Activated CD4-positive, alpha-beta T cell treated with anti-CD3 and anti-CD28 coated beads, Interleukin-2, amount 50 U/mL, for 16 hours (primary cell): Measurements from ENCODE around the gene HSBP1L1.
A peak's percentile ranks its signal among the peaks of the same experiment; 100 is the strongest.

ENCODE experiments used
- DNase-seq: peaks from one replicate; pipeline ENCODE4 v3.0.0-alpha.2; 2020

HSBP1L1 gene

DNA sequence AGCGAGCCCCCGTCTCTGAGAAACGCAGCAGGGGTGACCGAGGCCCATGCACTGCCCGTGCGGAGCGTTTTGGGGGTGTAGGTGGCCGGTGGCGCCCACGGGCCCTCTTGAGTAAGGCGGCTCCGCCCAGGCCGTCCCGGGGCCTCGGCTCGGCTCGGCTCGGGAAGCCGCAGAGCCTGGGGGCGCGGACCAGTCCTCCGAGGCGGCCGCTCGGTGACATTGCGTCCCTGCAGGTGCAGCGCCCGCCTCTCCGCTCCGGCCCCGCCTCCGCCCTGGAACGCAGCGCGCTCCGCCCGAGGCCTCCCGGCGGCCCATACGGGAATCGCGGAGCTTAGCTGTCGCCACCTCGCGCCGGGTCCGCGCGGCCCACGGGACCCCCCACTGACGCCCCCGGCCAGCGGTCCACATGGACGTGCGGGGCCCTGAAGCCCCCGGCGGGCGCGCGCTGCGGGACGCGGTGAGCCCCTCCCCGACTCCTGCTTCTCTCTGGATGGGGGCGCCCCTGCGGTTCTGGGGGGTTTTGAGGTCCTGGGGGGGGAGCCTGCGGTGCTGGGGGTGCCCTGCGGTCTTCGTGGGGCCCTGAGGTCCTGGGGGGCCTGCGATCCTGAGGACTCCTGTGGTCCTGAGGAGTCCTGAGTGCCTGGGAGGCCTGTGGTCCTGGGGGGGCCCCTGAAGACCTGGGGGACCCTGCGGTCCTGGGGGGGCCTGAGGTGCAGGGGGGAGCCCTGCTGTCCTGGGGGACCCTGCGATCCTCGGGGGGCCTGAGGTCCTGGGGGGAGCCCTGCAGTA, at the start of gene HSBP1L1:
Gene HSBP1L1, plus strand, starts transcription at position 314 of the 789 bp plus-strand sequence. Its CDS starts 93 bp downstream, at position 407.
- DNase-seq, result peak; percentile 52

DNA sequence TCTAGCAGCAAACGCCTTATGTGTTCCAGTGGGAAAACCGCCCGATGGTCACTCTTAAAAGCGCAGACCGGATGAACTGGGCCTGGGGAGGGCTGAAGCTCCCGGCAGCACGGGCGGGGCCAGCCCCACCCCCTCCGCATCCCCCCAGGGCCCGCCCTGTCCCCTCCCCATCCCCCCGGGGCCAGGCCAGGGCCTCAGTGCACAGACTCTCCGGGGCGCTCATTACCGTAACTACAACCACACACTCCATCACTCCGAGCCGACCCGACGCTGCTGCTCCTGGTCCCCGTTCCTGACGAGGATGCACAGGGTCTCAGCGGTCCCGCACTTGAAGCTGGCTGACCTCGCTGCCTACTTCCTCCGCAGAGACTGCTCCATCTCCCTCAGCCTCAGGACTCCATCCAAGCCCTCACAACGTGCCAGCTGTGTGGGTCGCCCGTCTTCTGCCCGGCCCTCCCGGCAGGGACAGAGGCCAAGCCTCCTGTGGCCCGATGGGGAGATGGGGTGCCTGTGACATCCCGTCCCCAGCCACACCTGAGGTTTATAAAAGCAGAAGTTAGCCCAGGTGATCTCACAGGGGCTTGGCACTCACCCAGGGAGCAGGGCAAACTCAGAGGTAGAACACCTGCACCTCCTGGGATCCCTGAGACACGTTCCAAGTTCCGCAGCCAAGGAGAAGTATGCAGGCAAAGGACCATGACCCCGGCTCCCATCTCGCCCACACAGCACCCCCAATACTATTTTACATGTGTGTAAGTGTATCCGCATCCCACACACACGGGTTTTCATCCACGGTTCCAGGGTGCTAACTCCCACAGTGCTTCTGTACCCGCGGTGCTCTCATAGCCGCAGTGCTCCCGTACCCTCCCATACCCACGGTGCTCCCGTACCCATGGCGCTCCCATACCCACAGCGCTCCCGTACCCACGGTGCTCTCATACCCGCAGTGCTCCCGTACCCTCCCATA, 49.0 kb upstream of the HSBP1L1 start:
- no peak for DNase-seq

DNA sequence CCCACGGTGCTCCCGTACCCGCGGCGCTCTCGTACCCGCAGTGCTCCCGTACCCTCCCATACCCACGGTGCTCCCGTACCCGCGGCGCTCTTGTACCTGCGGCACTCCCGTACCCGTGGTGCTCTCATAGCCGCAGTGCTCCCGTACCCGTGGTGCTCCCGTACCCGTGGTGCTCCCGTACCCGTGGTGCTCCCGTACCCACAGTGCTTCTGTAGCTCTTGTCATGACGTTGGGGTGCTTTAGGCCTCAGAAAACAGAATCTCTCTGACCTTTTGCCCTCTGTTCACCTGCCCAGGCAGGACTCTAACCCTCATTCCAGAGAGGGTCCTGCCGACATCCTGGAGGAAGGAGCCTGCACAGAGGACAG, 48.3 kb upstream of the HSBP1L1 start:
- DNase-seq, result no peak

DNA sequence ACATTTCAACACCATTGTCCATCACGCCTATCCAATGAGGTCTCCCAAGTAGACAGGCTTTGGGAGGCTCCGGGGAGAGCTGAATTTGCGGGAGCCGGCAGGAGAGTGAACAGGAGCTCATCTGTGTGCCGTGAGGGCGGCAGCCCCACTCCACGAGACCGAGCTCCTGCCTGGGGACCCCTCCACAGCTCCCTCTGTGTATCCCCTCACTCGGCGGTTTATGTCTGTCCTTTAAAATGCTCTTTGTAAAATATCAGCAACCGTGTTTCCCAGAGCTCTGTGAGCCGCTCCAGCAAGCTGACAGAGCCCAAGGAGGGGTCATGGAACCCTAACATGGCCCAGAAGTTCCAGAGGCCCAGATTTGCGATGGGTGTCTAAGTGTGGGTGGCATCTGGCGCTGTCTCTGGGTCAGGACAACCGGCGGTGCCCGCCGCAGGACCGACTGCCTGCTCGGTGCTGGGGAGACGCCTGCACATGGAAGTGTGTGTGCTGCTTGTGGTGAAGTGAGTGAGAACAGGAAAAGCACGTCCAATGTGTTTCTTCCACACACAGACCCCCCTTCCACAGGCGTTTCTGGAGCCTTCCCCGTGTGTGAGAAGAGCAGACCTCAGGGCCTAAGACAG, 47.8 kb upstream of the HSBP1L1 start:
- DNase-seq, result no peak

DNA sequence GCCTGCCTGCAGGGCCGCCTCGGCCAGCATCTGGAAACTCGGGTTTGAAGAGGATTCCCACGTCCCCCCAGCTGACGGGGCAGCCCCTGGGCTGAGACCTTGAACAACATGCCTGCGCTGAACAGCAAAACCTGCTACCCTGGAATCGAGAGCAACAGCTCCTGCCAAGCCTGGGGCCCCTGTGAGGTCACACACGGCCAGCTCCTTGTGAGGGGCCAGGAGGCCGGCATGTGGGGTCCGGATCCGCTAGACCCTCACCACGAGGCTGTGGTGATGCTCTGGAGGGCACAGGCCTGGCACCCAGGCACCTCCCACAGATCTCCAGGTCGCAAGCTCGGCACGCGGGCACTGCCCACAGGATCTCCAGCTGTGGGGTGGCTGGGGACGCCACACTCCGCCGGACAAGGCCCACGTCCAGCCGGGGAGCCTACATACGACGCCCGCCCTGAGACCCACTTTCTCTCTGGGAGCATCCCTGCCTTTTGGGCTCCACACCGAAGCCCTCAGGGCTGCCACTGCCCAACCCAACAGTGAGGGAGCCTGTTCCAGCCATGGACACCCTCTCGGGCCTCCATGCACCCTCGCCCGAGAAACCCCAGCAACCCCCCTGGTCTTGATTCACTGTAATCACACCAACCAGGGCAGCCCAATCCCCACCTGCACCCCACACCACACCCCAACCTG, 47.1 kb upstream of the HSBP1L1 start:
- no peak for DNase-seq

DNA sequence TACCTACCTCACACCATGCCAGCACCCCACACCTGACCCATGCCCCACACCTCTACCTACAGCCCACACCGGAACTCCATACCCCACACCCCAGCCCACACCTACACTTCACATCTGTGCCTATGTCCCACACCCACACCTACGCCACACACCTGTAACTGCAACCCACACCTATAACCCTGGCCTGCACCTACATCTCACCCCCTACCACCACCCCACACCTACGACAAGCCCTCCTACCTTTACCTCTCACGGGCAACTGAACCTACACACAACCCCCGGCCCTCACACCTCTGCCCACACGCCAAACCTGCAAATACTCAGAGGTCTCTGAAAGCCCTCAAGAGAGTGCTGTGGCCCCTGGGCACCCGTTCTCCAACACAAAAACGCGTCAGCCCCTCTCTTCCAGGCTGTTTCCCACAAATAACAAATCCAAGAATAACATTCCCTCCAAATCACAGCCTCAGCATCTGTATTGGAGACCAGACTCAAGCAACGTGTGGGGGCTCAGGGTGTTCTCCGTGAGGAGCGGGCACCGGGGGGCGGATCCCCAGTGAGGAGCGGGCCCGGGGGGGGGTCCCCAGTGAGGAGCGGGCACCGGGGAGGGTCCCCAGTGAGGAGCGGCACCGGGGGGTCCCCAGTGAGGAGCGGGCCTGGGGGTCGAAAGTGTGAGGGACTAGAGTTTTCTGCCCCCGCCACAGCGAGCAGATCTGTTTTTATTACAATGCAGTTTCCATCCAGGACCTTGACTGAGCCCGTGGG, 46.4 kb upstream of the HSBP1L1 start:
- DNase-seq, result no peak

DNA sequence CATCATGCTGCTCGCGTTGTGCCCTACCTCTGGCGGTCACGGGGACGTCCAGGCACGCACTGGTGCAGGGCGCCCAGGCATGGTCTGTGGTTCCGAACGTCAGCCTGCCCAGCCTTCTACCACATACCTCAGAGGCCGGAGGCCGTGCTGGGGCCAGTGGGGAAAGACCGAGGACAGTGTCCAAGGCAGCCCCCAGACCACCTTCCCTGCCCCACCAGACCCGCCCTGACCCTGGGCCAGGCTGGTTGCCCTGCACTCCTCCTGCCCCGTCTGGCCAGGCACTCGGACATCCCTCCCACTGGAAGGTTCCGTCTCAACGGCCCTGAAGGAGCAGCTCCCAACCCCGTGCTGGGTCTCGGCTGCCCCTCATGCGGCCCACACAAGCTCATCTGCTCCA, 45.8 kb upstream of the HSBP1L1 start:
- no peak for DNase-seq

DNA sequence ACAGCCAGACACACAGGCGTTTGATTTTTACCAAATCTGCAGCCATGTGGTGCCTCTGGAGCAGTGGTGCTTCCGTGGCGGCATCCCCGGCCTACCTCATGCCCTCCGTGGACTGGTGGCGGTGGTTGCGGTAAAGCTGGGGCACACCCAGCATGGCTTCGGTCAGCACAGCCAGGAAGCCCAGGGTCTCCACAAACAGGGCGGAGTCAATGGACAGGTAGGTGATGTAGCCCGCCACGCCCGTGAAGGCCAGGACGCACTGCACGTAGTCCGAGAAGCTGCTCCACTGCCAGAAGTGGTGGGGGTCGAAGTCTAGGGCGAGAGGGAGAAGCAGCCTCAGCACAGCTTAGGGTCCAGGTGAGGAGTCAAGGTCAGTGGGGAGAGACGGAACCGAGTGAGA, 45.4 kb upstream of the HSBP1L1 start:
- no peak for DNase-seq

DNA sequence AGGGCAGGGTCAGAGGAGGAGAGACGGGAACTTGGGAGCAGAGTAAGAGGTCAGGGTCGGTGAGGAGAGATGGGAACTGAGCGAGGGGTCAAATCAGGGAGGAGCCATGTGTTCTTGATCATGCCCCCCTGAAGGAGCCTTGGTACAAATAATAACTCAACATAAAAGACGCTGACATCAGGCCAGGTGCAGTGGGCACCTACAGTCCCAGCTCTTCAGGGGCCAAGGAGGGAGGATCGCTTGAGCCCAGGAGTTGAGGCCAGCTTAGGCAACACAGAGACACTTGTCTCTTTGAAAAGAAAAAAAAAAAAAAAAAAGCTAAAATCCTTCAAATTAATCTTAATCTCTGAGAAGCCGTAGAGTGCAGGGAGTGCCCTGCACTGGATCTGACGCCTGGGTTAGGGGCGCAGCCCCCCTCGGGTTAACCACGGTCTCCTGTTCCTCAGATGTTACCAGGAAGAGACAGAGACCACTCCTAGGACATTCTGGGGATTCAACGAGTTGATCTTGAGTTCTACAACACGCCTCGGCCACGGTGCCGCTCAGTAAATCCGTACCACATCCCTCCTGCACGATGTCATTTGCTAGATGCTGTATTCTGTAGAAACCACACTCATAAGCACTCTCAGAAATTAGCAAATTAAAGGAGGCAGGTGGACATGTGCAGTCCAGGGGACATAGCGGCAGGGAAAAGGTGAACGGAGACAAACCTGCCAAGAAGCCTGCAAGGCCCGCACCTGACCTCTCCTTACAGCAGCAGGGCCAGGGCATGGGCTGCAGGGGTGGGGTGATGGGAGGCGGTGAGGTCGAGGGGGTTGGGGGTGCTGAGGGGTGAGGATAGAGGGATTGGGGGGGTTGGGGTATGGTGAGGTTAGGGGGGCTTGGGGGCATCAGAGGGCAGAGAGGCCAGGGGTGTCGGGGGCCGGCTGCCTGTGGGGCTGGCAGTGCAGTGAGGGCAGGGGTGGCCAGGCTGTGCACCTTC, 42.2 kb upstream of the HSBP1L1 start:
- DNase-seq, result no peak

DNA sequence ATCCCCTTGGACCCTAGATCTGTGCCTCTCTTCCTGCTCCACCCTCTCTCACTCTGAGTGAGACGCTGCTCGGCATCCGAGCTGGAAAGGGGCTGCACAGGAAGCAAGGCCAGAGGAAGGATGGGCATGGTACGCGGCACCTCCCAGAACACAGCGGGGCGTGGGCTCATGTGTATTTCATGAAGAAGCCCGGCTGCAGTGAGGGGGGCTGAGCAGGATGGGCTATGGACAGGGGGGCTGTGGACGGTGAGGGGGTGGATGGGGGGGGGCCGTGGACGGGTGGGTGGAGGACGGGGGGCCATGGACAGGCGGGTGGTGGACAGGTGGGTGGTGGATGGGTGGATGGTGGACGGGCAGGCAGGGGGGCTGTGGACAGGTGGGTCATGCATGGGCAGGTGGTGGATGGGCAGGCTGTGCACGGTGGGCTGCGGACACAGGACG, 41.5 kb upstream of the HSBP1L1 start:
- no peak for DNase-seq

DNA sequence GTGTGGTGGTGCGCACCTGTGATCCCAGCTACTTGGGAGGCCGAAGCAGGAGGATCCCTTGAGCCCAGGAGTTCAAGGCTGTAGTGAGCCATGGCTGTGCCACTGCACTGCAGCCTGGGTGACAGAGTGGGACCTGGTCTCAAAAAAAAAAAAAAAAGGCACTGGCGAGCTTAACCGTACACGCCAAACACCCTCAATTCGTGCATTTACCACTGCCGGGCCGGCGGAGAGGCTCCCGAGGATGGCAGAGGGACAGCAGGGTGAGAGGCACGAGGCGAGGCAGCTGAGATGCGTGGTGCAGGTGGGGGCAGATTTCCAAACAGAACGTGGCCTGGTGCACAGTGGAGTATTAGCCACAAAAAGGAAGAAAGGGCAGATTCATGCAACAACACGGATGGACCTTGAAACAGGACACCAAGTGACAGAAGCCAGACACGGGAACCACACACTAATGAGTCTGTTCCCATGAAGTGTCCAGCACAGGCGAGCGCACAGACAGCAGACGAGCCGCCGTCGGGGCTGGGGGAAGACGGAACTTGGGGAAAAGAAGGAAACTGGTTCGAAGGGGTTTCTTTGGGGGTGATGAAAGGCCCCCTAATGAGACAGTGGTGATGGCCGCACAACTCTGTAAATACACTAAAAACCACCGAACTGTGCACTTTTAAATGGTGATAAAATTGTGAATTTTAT, 40.4 kb upstream of the HSBP1L1 start:
- DNase-seq, result no peak

DNA sequence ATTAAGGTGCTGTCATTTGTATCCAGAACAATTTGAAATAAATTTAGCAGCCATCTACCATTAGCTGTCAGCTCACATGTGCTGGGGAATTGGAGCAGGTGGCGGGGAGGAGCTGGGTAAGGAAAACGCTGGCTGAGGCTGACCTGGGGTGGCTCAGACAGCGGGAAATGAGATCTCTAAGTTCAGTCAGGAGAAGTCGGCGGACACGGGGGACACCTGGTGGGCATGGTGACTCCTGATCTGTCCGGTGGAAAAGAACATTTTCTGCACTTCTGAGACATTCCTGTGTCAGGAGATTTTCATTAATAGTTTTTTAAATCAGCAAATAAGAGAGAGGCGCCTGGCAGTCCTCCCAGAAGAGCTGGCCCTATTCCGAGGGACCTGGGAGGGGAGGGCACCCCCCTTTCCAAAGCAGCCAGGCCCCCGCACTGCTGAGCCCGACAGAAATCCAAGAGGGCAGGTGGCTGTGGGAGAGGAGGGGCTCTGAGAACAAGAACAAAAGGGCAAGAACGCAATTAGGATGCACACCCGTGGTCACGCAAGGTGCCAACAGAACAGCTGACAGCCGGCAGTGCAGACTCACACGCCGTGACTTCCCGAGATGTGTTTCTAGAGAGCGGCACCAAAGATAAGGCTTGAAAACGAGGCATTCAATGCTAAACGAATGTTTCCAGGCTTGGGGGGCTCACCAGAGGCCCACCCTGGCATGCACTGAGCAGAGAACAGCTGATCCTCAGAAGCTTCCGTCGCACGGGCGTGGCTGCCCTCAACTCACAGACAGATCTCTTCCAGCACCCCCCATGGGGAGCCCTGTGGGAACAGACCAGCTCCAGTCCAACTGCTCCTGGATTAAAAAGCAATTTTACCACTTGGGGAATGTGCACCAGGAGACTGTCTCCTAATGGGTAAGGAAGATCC, 39.4 kb upstream of the HSBP1L1 start:
- DNase-seq, result no peak

DNA sequence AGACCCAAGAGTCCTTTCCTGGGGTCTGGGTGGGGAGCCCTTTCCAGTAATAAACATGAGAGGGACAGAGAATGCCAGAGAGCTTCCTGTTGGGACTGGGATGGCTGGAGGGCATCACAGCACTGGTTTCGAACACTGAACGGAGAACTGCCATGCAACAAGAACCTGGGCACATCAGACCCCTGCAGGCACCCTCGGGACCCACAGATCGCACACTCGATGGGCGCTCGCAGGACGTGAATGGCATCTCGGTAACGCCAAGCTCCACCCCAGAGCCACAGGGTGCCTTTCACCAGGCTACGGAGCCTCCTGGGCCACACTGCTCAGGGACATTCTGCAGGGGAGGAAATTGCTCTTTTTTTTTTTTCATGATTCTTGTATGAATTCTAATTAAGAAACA, 38.1 kb upstream of the HSBP1L1 start:
- DNase-seq, result no peak

DNA sequence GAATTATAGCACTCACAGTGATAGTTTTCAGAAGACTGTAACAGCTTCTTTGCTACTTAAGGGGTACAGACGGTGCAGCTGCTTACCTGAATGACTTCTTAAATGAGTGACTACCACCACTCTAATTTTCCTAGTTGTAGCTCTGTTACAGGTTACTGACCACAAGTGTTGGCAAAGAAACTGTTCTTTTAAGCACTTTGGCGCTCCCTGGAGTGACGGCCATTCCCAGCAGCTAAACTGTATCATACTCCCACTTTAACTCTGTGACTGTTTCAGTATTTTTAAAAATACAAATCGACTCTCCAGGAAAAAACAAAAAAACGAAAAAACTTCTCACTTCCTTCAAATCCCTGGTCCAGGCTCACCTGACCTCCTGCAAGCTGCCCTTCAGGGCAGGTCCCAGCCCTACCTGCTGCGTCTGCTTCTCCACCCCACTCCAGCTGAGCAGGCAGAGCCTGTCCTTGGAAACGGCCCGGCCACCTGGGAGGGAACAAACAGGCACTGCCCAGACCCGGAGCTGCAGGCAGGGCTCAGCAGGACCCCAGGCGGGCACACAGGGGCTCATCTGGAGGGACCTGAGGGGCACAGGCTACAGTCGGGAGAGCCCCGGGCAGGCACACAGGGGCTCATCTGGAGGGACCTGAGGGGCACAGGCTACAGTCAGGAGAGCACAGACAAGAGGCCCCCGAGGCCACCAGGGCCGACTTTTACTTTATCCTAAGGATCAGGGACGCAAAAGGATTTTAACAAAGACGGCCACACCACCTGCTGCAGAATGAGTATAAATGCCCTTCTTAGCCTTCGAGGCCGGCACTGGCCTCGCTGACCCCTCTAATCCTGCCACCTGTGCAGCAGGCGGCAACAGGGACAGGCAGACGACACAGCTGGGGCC, 37.5 kb upstream of the HSBP1L1 start:
- DNase-seq, result no peak

DNA sequence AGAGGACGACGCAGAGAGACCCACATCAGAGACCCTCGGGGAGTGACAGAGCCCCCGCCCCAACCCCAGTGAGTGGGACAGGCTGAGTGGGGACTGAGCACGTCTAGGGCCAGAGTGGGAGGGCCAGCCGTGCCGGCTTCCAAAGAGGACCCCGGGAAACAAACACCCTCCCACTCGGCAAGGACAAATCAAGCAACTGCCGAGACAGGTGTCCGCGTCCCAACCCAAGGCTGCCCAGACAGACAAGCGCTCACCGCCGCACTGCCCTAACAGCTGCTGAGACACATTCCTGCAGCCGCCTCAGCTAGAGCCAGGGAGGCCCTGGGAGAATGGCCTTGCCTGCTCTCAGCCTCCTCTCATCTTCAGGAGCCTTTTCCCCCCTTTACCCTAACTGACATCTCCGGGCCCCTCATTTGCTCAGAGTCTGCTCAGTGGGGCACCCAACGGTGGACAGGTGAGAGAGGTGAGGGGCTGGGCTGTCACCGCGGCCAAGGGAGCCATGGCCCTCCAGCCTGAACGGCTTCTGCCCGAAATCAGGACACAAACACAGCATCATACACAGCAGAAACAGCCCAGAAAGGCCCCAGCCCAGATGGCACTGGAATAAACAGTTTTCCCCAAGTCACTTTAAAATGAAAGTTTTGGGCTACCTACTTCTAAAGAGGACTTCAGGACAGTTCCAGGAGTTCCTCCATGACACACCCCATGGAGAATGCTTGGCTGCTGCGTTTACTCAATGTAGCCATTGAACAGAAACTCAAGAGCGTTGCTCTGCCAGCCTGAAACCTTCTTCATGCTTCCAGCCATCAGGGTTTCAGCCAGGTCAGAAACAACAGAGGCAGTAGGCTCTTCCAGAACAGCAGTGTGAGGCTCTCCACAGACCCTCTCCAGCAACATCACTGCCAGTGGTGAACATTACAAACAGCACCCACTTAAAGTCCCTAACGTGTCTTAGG, 36.6 kb upstream of the HSBP1L1 start:
- no peak for DNase-seq

DNA sequence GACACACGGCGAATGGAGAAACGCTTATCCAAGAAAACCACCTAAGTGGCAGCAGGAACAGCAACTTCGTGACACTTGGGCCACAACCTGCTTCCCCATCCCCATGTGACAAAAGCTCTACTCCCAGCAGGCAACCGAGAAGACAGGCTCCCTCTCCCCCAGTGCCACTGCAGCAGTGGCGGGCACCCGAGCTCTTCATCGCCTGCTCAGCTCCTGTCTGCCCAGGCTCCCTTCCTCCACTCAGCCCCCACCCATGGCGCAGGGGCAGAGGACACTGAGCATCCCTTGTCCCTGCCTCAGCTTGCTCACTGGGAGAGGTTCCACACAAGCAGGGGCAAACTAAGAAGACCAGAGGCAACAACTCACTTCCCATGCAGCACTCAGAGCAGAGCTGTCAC, 35.9 kb upstream of the HSBP1L1 start:
- no peak for DNase-seq
